Activated CD8-positive, alpha-beta memory T cell treated with anti-CD3 and anti-CD28 coated beads, Interleukin-2, amount 50 U/mL, for 24 hours (primary cell): ENCODE results near the gene CHMP5.

Source experiments
- DNase-seq: peaks from one replicate; pipeline ENCODE4 v3.0.0-alpha.2; 2020; ENCODE audit errors: extremely low read depth

CHMP5 gene

GRCh38 chr9:33244137-33244784 lies 20.6 kb upstream of the CHMP5 start:
- no peak for DNase-seq

GRCh38 chr9:33245341-33245740 lies 19.5 kb upstream of the CHMP5 start:
- DNase-seq = no peak

- no peak for DNase-seq
These were observed 18.5 kb upstream of the CHMP5 start for GRCh38 chr9:33246269-33246860.

- DNase-seq = no peak
These were observed 16.2 kb upstream of the CHMP5 start for GRCh38 chr9:33248606-33249005.

- no peak for DNase-seq
These were observed 15.7 kb upstream of the CHMP5 start for GRCh38 chr9:33249087-33249658.

GRCh38 chr9:33249983-33250382 lies 14.9 kb upstream of the CHMP5 start:
- DNase-seq = no peak

GRCh38 chr9:33250458-33250995 lies 14.3 kb upstream of the CHMP5 start:
- no peak for DNase-seq

GRCh38 chr9:33254211-33254610 lies 10.6 kb upstream of the CHMP5 start:
- DNase-seq = no peak

GRCh38 chr9:33255014-33255413 lies 9.8 kb upstream of the CHMP5 start:
- no peak for DNase-seq

- no peak for DNase-seq
These were observed 9.4 kb upstream of the CHMP5 start for GRCh38 chr9:33255471-33255870.

GRCh38 chr9:33256236-33256635 lies 8.6 kb upstream of the CHMP5 start:
- no peak for DNase-seq

GRCh38 chr9:33257276-33257675 lies 7.6 kb upstream of the CHMP5 start:
- DNase-seq = no peak

- DNase-seq = no peak
These were observed 4.5 kb upstream of the CHMP5 start for GRCh38 chr9:33260372-33260771.

GRCh38 chr9:33263131-33264002 lies 1.5 kb upstream of the CHMP5 start:
- no peak for DNase-seq

- no peak for DNase-seq
These were observed 811 bp upstream of the CHMP5 start for GRCh38 chr9:33264003-33264472.

GRCh38 chr9:33265211-33265865 lies 489 bp downstream of the CHMP5 start:
- DNase-seq = no peak

- no peak for DNase-seq
These were observed 2.4 kb downstream of the CHMP5 start for GRCh38 chr9:33267151-33267767.

- no peak for DNase-seq
These were observed 5.3 kb downstream of the CHMP5 start for GRCh38 chr9:33270146-33270545.

- no peak for DNase-seq
These were observed 7.2 kb downstream of the CHMP5 start for GRCh38 chr9:33272061-33272460.

- DNase-seq = no peak
These were observed 8.6 kb downstream of the CHMP5 start for GRCh38 chr9:33273266-33273971.

- no peak for DNase-seq
These were observed 9.1 kb downstream of the CHMP5 start for GRCh38 chr9:33273972-33274328.
